ENCODE results near the gene VKORC1. TPM values are rescaled to one million over a fixed set of nuclear protein-coding genes. Genes with fewer than 3 reads are reported as not detected.

VKORC1 gene
- total RNA-seq, 1 experiment from 2014 or later = 83.8 TPM

DNA sequence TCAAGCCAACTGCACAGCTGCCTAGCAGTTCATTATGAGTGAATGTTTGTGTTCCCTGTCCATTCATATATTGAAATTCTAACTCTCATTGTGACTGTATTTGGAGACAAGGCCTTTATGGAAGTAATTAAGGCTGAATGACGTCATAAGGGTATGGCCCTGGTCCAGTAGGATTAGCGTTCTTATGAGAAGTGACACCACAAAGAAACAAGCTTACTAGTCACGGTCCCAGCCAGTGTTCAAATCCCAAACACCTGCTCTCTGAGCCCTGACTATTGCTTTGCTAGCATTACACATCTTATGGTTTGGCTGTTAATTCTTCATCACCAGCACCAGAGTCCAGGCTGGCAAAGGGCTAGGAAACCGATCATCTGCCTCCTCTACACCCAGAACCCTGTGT lies 22.7 kb downstream of the VKORC1 start (continued):
- TF ChIP-seq POLR2AphosphoS5 (IDR thresholded peaks at IDR 0.05; ENCODE audit: low read depth, low read length) = no peak

DNA sequence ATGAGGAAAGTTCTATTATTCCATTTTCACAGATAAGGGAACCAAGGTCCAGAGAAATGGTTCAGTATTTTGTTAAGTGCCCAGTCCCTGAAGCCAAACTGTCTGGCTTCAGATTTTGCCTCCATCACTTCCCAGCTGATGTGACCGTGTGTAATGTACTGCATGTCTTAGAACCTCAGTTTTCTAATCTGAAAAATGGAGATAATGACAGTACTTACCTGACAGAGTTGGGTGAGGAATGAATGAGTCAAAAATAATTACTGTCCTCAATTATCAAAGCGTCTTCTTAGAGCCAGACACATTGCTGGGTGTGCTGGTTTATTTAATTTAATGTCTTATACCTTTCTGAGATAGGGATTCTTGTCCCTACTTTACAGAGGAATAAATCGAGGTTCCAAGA lies 27.3 kb downstream of the VKORC1 start:
- Histone ChIP-seq H3K9me3 (ENCODE audit: control insufficient read depth in 1 of 2, insufficient read depth in 1 of 2, low read depth in 1 of 2, low read length in 2 of 2) (no peaks in the 10 kb centered on the region), H3K4me1 (ENCODE audit: control insufficient read depth in 1 of 2, insufficient read depth in 2 of 2, low read length in 2 of 2) (peaks cover 5 to 19% of the 10 kb centered on the region in 2 experiments; a peak in 3 of 4 replicates), H3K36me3 (ENCODE audit: control insufficient read depth in 1 of 2, insufficient read depth in 2 of 2, low read length in 2 of 2) (peaks cover 2 to 5% of the 10 kb centered on the region in 2 experiments; a peak in 2 of 4 replicates), H3K79me2 (ENCODE audit: insufficient read depth, low read length) (peaks cover 71% of the 10 kb centered on the region), H2AFZ (ENCODE audit: low read depth, low read length, poor library complexity, severe bottlenecking) (no peak overlapping the region), H3K9ac (ENCODE audit: low read length) (no peak overlapping the region), H3K9me2 (ENCODE audit: insufficient read depth) (no peaks in the 10 kb centered on the region), H3K4me3 (replicated peaks in 1 of 2; ENCODE audit: low read depth in 1 of 2, low read length in 2 of 2) (no peak overlapping the region), H3K27me3 (ENCODE audit: insufficient read depth, low read length) (no peaks in the 10 kb centered on the region), H3K27ac (ENCODE audit: low read depth, low read length) (no peak overlapping the region), H4K20me1 (ENCODE audit: insufficient read depth) (no peaks in the 10 kb centered on the region), H3K4me2 (ENCODE audit: low read length) (no peak overlapping the region)
- ChIA-PET RAD21 (ENCODE audit: low non-redundant PET in 1 of 2, low total read pairs in 2 of 2, uncharacterized antibody in 2 of 2, unreplicated experiment in 2 of 2) (no interaction called here), CTCF (no interaction called here), POLR2A (no interaction called here)
- TF ChIP-seq EGR1 (IDR thresholded peaks at IDR 0.05; ENCODE audit: low read depth) (no peak), SP1 (IDR thresholded peaks at IDR 0.05; ENCODE audit: low read depth) (no peak), JUND (IDR thresholded peaks at IDR 0.05) (no peak), ELF1 (IDR thresholded peaks at IDR 0.05; ENCODE audit: borderline replicate concordance, low read depth) (no peak), ZFX (IDR thresholded peaks at IDR 0.05) (no peak), ZNF274 (IDR thresholded peaks at IDR 0.05; ENCODE audit: low read depth, low read length) (no peak), ZBTB33 (IDR thresholded peaks at IDR 0.05; ENCODE audit: extremely low read depth, insufficient replicate concordance, low read length) (no peak), RAD21 (IDR thresholded peaks at IDR 0.05; ENCODE audit: low read depth) (no peak), FOSL1 (IDR thresholded peaks at IDR 0.05; ENCODE audit: low read depth) (no peak), CEBPB (IDR thresholded peaks at IDR 0.05; ENCODE audit: low read depth) (no peak), CBX3 (IDR thresholded peaks at IDR 0.05; ENCODE audit: low read depth) (no peak), SRF (IDR thresholded peaks at IDR 0.05; ENCODE audit: low read depth) (no peak), EZH2phosphoT487 (IDR thresholded peaks at IDR 0.05; ENCODE audit: borderline replicate concordance) (no peak)
- TF ChIP-seq, protein P1, sequence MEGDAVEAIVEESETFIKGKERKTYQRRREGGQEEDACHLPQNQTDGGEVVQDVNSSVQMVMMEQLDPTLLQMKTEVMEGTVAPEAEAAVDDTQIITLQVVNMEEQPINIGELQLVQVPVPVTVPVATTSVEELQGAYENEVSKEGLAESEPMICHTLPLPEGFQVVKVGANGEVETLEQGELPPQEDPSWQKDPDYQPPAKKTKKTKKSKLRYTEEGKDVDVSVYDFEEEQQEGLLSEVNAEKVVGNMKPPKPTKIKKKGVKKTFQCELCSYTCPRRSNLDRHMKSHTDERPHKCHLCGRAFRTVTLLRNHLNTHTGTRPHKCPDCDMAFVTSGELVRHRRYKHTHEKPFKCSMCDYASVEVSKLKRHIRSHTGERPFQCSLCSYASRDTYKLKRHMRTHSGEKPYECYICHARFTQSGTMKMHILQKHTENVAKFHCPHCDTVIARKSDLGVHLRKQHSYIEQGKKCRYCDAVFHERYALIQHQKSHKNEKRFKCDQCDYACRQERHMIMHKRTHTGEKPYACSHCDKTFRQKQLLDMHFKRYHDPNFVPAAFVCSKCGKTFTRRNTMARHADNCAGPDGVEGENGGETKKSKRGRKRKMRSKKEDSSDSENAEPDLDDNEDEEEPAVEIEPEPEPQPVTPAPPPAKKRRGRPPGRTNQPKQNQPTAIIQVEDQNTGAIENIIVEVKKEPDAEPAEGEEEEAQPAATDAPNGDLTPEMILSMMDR (IDR thresholded peaks at IDR 0.05 in 2 of 3, conservative IDR thresholded peaks at IDR 0.05 in 1 of 3; ENCODE audit: borderline replicate concordance in 1 of 3, insufficient read depth in 1 of 3, low read depth in 2 of 3, low read length in 2 of 3) = no peak
- TF ChIP-seq, protein P2, sequence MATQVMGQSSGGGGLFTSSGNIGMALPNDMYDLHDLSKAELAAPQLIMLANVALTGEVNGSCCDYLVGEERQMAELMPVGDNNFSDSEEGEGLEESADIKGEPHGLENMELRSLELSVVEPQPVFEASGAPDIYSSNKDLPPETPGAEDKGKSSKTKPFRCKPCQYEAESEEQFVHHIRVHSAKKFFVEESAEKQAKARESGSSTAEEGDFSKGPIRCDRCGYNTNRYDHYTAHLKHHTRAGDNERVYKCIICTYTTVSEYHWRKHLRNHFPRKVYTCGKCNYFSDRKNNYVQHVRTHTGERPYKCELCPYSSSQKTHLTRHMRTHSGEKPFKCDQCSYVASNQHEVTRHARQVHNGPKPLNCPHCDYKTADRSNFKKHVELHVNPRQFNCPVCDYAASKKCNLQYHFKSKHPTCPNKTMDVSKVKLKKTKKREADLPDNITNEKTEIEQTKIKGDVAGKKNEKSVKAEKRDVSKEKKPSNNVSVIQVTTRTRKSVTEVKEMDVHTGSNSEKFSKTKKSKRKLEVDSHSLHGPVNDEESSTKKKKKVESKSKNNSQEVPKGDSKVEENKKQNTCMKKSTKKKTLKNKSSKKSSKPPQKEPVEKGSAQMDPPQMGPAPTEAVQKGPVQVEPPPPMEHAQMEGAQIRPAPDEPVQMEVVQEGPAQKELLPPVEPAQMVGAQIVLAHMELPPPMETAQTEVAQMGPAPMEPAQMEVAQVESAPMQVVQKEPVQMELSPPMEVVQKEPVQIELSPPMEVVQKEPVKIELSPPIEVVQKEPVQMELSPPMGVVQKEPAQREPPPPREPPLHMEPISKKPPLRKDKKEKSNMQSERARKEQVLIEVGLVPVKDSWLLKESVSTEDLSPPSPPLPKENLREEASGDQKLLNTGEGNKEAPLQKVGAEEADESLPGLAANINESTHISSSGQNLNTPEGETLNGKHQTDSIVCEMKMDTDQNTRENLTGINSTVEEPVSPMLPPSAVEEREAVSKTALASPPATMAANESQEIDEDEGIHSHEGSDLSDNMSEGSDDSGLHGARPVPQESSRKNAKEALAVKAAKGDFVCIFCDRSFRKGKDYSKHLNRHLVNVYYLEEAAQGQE (IDR thresholded peaks at IDR 0.05; ENCODE audit: low read depth) = no peak
- BruUV-seq (replicated peaks) = no TSS peak
- intact Hi-C loops (cut with micrococcal nuclease) = no loop called here
- ATAC-seq (no peak), DNase-seq (ENCODE audit: low read depth, low spot score) (no peak)

Measured in HCT116 (cell line).